ENCODE results near the gene PPP1R3F. TPM values are rescaled to one million over a fixed set of nuclear protein-coding genes. Genes with fewer than 3 reads are reported as not detected.

The PPP1R3F gene
- total and polyA plus RNA-seq, 9 of the 15 experiments (the other 6 are each of a cell fraction or from before 2014, with no cell fraction given): 0.03 to 0.91 (median 0.43) TPM; not detected in 1

- TF ChIP-seq ZNF318 (IDR thresholded peaks at IDR 0.05; ENCODE audit: borderline replicate concordance in 1 of 2, low read depth in 1 of 2): no peak
These were observed 32.5 kb upstream of the PPP1R3F start (continued) for GRCh38 chrX:49237060-49237459.

- intact Hi-C loops (cut with micrococcal nuclease): no loop called here
- in situ Hi-C loops (cut with MboI): no loop called here
- Histone ChIP-seq H3K4me1 (replicated peaks in 1 of 2; ENCODE audit: control insufficient read depth in 2 of 2, insufficient read depth in 2 of 2, low read length in 2 of 2) (peaks cover 32 to 45% of the 10 kb centered on the region in 2 experiments; a peak in 4 of 5 replicates), H3K4me2 (ENCODE audit: insufficient read depth, low read length) (no peak overlapping the region), H3K9me3 (replicated peaks; ENCODE audit: control insufficient read depth, insufficient read depth, low read depth, low read length) (no peaks in the 10 kb centered on the region), H3K36me3 (ENCODE audit: control insufficient read depth, insufficient read depth, low read length) (peaks cover 25% of the 10 kb centered on the region; the same call in 2 of the 3 replicates), H3K27me3 (ENCODE audit: control insufficient read depth in 2 of 2, insufficient read depth in 2 of 2, low read length in 2 of 2) (no peaks in the 10 kb centered on the region), H3K9me1 (ENCODE audit: control insufficient read depth, insufficient read depth, low read length) (no peaks in the 10 kb centered on the region), H3K79me2 (ENCODE audit: control insufficient read depth, insufficient read depth, low read length) (peaks cover 23% of the 10 kb centered on the region), H3K27ac (ENCODE audit: extremely low read depth, low read depth, low read length) (no peak overlapping the region), H3K9ac (ENCODE audit: insufficient read depth in 1 of 2, low read depth in 2 of 2, low read length in 2 of 2) (no peak overlapping the region), H2AFZ (ENCODE audit: low read depth, low read length) (no peak overlapping the region), H4K20me1 (replicated peaks; ENCODE audit: control insufficient read depth, insufficient read depth, low read length) (no peaks in the 10 kb centered on the region), H3K4me3 (no peak overlapping the region)
- DNase-seq (ENCODE audit: extremely low read depth in 1 of 4, low spot score in 3 of 4) (no peak), ATAC-seq (no peak), FAIRE-seq (no peak)
- CTCF ChIA-PET (ENCODE audit: low intra/inter-chr PET ratio): no interaction called here
- 77% methylated on average over 7 of the region's 7 CpGs for WGBS (ENCODE audit: insufficient coverage, low coverage, missing lambda C conversion rate)
- BruUV-seq (replicated peaks): no TSS peak
- POLR2A ChIA-PET: interaction anchor here (0.6 to 2.5 kb wide), 3 partner anchors 10 to 1062 kb away, joined by 3 to 6 read pairs (median 4); no protein-coding TSS in a partner anchor
- TF ChIP-seq KAT7 (CRISPR knock-in tag; IDR thresholded peaks at IDR 0.05; ENCODE audit: borderline replicate concordance) (no peak), DEAF1 (CRISPR knock-in tag; IDR thresholded peaks at IDR 0.05) (no peak), ZNF639 (CRISPR knock-in tag; conservative IDR thresholded peaks at IDR 0.05 in 1 of 2, IDR thresholded peaks at IDR 0.05 in 1 of 2) (no peak), POLR2B (IDR thresholded peaks at IDR 0.05; ENCODE audit: low read depth, partially characterized antibody) (no peak), RBM15 (IDR thresholded peaks at IDR 0.05; ENCODE audit: insufficient read depth, low read length) (no peak), BRD9 (IDR thresholded peaks at IDR 0.05; ENCODE audit: low read depth, partially characterized antibody) (no peak), PHB2 (IDR thresholded peaks at IDR 0.05; ENCODE audit: low read depth) (no peak), KLF10 (CRISPR knock-in tag; IDR thresholded peaks at IDR 0.05) (no peak)
These were observed 30.9 kb upstream of the PPP1R3F start for GRCh38 chrX:49238735-49239134.

All from K562 (cell line).